ENCODE data around the gene TBX3.

TBX3 gene

DNA sequence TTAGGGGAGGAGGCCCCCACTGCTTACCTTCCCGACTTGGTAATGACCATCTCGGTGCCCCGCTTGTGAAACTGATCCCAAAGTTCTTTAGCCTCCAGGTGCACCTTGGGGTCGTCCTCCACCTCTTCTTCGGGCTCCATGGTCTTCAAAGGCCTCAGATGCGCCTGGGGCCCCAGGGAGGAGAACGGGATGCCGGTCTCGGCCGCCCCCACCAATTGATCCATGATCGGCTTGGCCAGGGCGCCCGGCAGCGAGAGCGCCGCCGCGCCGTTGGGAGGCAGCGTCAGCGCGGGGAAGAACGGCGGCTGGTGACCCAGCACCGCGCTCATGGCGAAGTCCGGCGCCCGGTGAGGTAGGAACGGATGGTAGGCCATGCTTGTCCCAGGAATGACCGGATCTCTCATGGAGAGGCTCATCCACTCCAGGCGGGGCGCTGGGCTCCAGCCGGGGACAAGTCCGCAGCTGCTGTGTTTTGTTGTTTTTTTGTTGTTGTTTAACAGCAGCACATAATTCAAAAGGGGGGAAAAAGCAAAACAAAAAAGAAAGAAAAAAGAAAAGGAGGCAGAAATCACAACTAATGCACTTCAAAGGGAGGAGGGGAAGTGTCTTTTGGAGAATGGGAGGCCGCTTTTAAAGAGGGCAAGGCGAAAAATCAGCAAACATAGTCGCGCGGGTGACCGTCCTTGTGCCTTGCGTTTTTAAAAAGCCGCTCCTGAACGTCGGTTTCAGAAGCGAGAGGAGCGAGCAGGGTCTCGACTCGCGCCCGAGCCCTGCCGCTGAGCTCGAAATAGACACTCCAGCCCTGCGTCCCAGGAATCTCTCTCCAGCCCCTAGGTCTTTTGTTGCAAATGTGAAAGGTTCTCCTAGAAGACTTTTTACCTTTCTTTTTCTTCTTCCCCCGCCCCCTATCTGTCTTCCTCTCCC lies 928 bp downstream of the TBX3 start:
- no peak for DNase-seq (ENCODE audit: low read depth)

DNA sequence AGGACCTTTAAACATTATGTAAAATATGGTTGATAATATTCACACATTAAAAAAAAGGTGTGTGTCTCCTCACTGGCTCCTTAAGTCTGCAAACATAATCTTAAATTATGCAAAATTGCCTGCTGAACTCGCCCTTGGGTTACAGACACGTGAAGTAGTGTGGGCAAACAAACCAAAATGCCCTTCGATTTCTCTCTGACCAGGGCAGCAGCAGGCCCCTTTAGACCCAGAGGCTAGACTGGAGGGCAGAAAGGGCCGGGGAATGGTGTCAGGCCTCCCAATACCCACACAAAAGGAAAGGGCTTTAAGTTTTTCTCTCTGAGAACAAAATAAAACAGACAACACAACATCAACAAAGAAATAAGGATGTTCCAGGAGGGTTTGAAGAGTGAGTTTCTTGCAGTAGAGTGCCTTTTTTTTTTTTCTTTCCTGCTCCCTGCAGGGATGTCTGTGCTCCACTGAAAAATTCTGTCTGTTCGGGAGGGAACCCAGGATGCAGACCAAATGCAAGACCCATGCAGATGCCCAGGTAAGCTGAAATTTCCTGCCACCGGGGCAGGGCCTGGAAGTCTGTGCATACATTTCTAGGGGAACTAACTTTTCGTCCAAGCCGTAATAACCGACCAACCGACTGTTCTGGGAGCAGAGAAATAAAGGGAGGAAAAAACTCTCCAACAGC lies 1.7 kb downstream of the TBX3 start:
- no peak for DNase-seq (ENCODE audit: low read depth)

DNA sequence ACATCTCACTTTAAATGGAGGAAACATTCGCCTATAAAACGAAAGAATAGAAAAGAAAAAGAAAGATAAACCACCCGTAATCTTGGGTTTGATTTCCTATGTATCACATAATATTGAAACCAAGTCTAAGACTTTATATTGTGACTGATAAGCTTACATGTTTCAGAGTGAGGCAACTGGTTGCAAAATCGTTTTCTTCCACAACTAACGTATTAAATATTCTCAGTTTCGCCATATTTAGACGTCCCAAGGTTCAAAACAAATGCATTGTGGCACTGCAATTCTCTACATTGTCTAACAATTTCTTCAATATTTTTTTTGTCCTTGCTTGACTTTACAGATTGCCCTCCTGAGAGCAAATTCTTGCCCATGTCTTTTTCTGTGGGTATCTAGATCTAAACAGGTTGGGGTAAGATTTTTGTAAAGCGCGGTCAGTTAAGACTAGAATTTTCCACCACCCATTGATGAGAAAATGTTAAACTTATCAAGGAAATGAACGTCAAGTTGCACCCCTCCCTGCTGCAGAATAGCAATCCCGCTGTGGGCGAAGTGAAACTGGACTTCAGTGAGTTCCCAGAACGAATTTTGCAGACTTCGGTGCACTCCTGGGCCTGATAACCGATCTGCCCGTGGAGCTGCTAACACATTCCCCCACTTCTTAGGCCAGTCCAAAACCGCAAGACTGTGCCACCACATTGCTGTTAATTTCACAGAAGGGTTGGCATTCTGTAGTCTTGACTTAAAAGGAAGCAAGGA lies 2.7 kb downstream of the TBX3 start:
- no peak for DNase-seq (ENCODE audit: low read depth)

DNA sequence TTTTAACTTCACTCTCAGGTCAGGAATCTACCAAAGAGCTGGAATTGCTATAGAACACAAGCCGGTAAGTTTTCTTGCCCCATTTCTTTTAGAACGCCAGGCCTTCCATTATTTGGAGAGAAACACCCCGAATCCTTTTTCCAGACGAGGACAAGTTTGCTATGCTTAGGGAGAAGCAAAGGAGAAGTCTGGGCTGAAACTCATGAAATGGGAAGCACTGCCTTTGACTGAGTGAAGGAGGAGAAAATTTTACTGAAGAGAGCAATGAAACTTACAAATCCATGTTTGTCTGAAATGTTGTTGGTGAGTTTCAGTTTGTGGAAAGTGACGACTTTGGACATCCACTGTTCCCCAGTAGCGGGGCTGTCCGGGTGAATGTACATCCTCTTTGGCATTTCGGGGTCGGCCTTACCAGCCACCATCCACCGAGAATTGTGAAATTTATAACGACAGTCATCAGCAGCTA lies 3.3 kb downstream of the TBX3 start:
- DNase-seq (ENCODE audit: low read depth), result no peak

DNA sequence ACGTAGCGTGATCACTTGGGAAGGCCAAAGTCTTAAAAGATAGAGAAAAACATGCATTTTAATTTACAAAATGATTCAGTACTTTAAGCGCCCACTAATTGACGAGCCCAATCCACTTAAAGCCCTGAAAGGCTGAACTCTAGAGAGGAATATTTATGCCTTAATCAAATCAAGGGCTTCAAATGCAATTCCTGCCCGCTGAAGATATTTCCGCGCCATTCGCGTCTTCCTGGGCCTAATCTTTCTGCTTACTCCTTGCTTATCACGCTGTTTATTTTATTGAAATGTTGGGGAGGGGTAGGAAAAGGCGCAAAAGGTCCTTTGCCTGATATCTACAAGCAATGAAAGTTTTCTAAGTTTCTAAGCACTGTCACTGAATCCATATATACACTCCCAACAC lies 4.0 kb downstream of the TBX3 start:
- no peak for DNase-seq (ENCODE audit: low read depth)

DNA sequence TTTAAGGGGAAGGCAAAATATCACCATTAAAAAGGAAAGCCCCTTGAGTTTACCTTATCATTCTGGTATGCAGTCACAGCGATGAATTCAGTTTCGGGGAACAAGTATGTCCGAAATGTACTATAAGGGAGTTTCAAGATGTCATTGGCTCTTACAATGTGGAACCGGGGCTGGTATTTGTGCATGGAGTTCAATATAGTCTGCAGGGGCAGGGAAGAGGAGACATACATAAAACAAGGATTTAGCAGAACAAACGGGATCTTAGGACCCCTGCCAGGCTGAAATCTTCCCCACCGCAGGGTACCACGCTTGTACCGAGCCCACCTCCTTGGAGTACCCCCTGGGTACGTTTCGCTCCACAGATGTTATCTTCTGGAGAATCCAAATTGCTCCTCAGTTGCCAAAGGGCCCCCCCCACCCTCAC lies 4.5 kb downstream of the TBX3 start:
- no peak for DNase-seq (ENCODE audit: low read depth)

DNA sequence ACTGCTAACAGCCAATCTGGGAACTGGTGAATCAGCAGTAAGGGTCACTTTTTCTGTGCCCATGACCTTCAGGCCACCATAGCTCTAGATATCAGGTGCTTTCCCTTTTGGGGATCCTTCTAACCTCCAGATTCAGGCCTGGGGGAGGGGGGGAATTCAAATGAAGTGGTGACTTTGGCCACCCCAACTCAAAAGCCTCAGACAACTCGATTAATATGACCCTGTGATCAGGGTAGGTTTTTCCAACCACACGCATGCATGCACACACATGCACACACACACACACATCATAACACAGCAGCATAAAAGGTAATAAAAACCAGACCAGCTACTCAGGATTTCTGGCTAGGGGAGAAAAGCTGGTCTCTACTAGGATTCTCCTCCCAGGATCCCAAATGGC lies 5.3 kb downstream of the TBX3 start:
- no peak for DNase-seq (ENCODE audit: low read depth)

DNA sequence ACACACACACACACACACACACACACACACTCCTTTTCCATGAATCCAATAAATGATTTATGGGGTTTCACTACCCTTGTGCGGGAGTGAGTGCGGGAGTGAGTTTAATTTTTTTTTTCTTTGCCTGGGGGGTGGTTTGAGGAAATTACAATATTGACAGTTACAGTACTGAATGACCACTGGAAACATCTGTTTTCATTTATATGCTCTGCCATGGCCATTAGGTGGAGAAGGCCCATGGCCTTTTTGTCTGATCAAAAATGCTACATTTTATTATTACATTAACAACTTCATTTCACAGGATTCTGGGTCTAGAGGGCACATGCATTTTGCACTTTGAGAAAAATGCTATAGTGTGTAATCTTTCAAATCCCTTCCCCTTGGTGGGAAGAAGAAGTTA lies 5.9 kb downstream of the TBX3 start:
- DNase-seq (ENCODE audit: low read depth), result no peak

DNA sequence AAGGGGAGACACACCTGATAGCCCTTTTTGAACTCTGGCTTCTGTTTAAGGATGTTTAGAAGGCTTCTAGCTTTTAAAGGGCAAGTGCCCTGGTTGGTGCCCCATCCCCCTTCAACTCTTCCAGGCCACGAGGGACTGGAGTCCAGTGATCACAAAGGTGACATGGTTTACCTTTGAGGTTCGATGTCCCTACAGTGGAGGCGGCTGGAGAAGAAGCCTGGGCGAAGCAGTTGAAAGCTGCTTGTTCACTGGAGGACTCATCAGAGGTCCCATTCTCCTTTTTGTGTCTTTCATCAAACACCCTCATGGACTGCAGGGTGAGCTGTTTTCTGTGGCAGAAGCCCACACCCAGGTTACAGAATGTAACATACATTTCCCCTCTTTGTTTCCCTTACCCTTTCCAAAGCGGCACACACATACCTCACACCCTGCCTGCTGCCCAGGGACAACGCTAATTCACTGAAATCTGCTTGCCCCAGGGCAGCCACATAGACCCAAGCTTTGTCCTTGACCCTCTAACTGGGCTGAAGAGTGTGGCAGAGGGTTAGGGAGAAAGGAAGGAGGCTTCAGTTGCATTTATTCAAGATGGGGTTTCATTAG lies 7.7 kb downstream of the TBX3 start:
- no peak for DNase-seq (ENCODE audit: low read depth)

DNA sequence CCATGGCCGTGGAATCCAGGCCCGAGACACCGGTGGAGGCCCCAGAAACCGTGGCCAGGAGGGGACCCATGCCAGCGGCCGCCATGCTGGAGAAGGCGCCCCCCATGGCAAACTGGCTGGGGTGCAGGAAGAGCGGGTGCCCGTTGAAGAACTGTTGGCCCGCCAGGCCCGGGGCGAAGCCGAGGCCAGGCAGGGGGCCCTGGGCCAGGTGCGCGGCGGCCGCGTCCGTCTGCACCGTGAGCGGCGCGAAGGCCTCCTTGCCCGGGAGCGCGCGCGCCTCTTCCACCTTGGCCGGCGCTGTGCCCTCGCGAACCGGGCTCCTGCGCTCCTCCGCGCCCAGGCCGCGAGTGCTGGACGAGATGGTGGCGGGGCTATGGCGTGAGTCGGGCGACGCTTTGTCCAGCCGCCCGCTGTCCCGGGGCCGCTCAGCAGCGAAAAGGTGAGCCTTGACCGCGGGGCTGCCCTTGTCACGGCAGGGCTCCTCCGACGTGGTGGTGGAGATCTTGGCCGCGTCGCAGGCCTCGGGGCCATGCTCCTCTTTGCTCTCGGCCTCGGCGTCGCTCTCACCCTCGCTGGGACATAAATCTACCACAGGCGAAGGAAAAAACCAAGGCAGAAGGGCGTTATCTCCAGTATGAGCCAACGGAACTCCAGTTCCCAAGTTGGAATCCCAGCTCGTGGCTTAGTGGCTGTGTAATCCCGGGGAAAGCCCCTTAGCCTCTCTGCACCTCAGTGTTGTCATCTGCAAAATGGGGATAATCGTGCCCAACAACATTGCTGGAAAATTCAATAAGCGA lies 9.5 kb downstream of the TBX3 start:
- no peak for DNase-seq (ENCODE audit: low read depth)

DNA sequence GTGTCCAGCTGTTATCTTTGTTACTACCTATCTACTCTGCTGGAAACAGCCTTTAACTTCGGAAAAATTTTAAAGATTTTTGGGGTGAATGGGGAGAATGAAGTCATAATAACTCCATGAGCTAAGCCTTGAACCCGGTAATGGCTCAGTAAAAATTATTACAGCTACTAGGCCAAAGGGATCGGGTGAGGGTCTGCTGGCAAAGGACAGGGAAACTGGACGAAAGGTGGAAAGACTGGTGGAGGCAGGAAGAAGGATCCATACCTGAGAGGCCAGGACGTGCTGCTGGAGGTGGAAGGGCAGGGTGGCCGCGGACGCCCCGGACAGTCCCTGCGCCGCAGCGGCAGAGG lies 10.1 kb downstream of the TBX3 start:
- no peak for DNase-seq (ENCODE audit: low read depth)

DNA sequence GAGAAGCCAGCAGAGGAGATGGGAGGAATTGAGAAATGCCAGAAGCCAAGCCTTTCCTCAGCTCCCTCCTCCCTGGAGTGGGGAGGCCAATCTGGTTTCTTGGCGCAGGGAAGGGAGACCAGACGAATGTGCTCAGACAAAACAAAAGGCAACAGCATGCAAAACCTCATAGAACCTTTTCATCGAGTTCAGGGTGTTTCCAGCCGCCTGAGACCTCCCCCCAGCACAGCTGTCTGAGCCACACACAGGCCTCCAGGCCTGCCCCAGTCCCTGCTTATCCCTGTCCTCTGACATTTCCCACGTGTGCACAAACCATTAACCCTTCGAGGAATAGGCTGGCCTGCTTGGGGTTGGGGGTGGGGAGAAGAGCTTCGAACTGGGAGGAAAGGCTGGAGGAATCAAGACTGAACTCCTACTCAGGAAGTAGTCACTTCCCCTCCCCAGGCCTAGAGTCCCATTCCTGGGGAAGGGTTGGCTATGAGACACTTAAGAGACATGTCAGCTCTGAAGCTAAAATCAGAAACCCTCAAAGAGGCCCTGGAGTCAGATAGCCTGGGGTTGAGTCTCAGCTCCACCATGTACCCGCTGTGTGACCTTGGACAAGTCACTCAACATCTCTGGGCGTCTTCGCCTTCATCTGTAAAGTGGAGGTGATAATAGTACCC lies 10.7 kb downstream of the TBX3 start:
- no peak for DNase-seq (ENCODE audit: low read depth)

DNA sequence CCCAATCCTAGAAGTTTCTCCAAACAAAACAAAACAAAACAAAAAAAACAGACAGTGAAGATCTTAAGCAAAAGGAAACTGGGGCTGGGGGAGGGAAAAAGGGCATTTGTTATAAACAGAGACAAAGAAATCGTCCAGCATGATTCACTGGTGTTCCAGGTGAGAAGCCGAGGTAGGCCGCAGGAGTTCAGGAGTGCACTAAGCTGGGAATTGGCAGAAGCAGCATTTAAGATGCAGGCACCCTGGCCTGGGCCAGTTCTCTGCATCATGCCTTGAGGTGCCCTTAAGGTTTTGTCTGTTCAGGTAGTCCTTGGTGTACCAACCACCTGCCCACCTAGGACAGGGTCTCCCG lies 11.2 kb downstream of the TBX3 start:
- DNase-seq (ENCODE audit: low read depth), result no peak

DNA sequence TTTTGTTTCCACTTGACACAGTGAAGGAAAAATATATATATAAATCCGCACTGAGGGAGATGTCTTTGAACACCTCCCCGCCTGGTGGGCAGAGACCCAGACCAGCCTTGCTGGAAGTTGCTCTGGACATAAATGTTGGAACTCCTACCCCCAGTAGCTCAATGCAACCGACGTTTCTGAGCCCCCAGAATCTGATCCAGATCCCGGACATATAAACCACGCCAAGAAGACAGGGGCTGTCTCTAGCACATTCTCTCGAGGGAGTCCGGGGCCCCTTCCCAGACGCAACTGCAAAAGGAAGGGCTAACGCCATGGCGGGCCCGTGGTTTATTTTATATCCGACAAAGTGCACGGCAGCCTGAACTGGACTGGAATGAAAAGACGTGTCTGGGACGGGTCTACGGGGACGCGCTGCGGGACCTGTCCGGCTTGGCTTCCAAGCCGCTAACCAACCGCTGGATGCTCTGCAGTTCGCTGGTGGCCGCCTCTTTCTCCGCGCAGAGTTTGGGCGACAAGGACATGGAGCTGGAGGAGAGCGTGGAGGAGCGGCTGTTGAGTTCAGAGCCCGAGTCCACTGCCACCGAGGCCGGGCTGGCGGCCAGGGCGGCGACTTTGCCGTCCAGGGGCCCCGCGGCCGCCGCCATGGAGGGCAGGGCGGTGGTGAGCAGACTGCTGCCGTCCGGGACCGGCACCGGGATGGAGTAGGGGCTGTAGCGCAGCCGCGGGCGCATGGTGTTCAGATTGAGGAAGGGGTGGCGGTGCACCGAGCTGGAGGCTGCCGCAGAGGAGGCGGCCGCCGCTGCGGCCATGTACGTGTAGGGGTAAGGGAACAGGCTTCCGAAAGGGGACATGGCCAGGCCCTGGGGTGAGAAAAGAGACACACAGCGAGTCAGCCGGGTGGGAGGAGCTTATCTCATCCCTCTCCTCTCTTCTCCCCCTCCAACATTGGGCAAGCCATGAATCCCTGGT lies 12.2 kb downstream of the TBX3 start:
- no peak for DNase-seq (ENCODE audit: low read depth)

DNA sequence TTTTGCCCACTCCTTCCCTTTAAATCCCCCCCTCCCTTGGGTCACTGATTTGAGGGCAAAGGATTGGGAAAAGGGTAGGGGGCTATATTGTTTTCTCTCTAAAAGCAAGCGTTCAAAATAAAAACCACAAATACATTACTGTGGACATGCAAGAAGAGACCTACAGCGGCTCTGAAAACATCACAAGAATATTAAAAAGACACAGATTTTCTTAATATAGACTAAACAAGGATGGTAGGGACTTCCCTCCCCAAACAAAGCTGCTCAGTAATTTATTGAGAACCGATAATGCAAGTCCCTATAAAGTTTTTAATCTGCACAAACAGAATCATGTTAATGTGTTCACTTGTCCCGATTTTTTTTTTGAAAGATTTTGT lies 12.9 kb downstream of the TBX3 start:
- no peak for DNase-seq (ENCODE audit: low read depth)

DNA sequence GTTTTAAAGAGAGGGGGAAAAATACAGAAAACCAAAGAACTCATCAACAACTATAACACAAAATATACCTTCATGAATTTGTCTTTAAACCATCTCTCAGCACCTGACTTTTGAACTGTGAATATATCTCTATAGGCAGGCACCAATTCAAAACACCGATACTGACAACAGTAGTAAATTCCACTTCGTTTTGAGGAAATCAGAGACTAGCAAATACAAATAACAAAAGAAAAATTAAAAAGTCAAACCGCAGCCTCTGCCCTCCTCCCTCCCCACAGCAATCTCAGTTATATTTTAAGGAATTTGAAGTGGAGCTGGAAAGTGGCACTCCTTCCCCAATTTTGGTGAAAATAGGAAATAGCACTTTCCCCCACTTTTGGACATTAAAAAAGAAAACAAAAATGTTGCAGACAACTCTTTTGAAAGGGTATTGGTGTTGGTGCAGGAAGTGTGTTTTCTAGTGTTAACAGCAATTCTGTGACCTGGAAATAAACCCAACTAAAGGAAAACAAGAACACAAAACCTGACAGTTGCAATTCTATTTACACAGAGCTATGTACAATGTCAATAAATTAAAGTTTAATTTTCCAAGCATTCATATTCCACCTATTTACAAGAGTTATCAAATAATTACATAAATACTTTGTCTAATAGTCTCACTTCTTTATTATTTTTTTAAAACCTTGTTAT lies 13.5 kb downstream of the TBX3 start:
- DNase-seq (ENCODE audit: low read depth), result no peak

DNA sequence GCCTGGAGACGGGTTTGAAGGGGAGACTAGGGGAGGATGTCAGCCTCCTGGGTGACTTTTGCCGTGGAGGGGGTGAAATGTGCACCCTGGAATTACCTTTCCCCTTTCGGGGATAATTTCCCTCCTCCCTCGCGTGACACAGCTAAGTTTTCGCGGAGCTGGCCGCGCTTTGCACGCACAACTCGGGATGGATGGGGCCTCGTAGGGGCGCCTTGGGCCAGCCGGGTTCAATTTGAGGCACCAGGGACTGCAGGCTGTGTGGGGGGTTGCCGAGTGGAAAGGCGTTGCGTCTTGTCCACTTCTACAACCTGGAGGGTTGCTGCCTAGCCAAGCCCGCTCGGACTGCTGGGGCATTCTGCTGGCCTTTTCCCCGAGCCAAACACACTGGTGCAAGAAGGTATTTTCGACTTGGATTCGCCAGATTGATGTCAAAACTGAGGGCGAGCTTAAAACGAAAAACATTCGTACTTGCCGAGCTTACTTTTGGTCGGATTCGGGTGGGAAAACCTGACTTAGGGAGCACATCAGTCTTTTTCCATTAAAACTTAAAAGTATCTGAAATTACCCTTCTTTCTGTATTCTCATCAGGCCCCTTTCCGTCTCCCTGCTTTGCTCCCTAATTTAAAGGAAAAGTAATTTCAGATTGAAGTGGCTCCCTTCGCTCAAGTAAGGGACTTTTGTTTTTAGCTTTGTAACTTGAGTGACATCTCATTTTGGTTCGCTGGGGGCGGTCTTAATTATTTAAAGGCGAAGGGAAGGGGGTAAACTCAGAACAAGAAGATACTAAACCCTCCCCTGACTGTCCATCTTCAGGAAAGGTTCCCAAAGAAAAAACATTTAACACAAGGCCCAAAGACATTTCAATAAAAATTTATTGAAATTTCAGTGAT lies 14.3 kb downstream of the TBX3 start:
- no peak for DNase-seq (ENCODE audit: low read depth)

DNA sequence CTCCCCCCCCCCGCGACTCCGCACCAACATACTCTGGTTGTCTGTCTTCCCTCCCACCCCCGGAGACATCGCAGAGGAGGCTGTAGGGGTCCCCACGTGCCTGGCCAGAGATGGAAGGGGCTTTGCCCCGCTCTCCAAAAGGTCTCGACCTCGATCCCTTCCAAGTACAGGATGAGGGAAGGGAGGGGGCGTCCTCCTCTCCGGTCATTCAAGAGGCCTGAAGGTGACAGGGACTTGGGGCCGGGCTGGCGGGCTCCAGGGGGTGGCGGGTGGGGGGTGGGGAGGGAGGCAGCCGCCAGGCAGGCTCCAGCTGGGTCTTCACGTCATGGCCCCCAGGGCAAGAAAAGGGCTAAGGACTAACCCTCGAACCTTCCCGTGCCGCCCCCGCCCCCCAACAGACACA lies 15.1 kb downstream of the TBX3 start:
- no peak for DNase-seq (ENCODE audit: low read depth)
